CD14-positive monocyte (primary cell): Measurements from ENCODE around the gene TNIP1. TPM values are rescaled to one million over a fixed set of nuclear protein-coding genes. Genes with fewer than 3 reads are reported as not detected.

Experiments used
- DNase-seq, 3 donors: peaks; one replicate each; pipeline ENCODE4 v3.0.0-alpha.2; 2011 to 2022
- H2AFZ ChIP-seq: 2 replicates; pipeline ENCODE4 v1.6.0; 2012; ENCODE audit warnings: mild to moderate bottlenecking, low read depth, low read length, inconsistent platforms; ENCODE audit not compliant: insufficient read depth, poor library complexity, severe bottlenecking
- H3K27ac ChIP-seq, 2 donors: 1 replicate in 1 of 2; 2 replicates in 1 of 2; pipeline ENCODE4 v1.5.1; 2012 to 2013; ENCODE audit warnings: low read length in 2 of 2, control low read depth in 1 of 2, inconsistent platforms in 1 of 2, low read depth in 1 of 2, mild to moderate bottlenecking in 1 of 2
- H3K27me3 ChIP-seq, 2 donors: one replicate each; pipeline versions ENCODE4 v1.6.0 to v1.6.1; 2011 to 2013; ENCODE audit warnings: low read length in 2 of 2; ENCODE audit not compliant: control insufficient read depth in 2 of 2, insufficient read depth in 2 of 2
- H3K36me3 ChIP-seq, 2 donors: replicated peaks in 1 of 2; 1 replicate in 1 of 2; 2 replicates in 1 of 2; pipeline versions ENCODE4 v1.5.1 to v1.6.1; 2012 to 2013; ENCODE audit warnings: low read length in 2 of 2, control low read depth in 1 of 2, inconsistent platforms in 1 of 2, mild to moderate bottlenecking in 1 of 2; ENCODE audit not compliant: insufficient read depth in 2 of 2, control insufficient read depth in 1 of 2
- H3K4me1 ChIP-seq, 2 donors: 1 replicate in 1 of 2; 2 replicates in 1 of 2; pipeline versions ENCODE4 v1.5.1 to v1.6.1; 2012 to 2013; ENCODE audit warnings: low read length in 2 of 2, control low read depth in 1 of 2, inconsistent platforms in 1 of 2, mild to moderate bottlenecking in 1 of 2, moderate library complexity in 1 of 2; ENCODE audit not compliant: insufficient read depth in 2 of 2, control insufficient read depth in 1 of 2
- H3K4me2 ChIP-seq: replicated peaks from 2 replicates; pipeline ENCODE3; 2012; ENCODE audit warnings: low read length, moderate library complexity, mild to moderate bottlenecking; ENCODE audit not compliant: poor library complexity, severe bottlenecking; ENCODE audit errors: extremely low read depth
- H3K4me3 ChIP-seq, 3 experiments: fragments of 200-600 bp in 1 of 3; sonication (generic) in 1 of 3; replicated peaks in 1 of 3; 1 replicate in 2 of 3; 2 replicates in 1 of 3; pipeline ENCODE4 v1.5.1; 2011 to 2013; ENCODE audit warnings: low read length in 3 of 3, mild to moderate bottlenecking in 3 of 3, control low read depth in 2 of 3, low read depth in 2 of 3, inconsistent platforms in 1 of 3, moderate library complexity in 1 of 3
- H3K79me2 ChIP-seq: 2 replicates; pipeline ENCODE4 v1.6.0; 2012; ENCODE audit warnings: mild to moderate bottlenecking, control low read depth, inconsistent platforms, low read length, moderate library complexity; ENCODE audit not compliant: insufficient read depth
- H3K9ac ChIP-seq: 2 replicates; pipeline ENCODE4 v1.6.0; 2017; ENCODE audit warnings: low read length, mild to moderate bottlenecking; ENCODE audit not compliant: insufficient read depth, poor library complexity, severe bottlenecking
- H3K9me3 ChIP-seq, 2 donors: replicated peaks in 1 of 2; 1 replicate in 1 of 2; 2 replicates in 1 of 2; pipeline versions ENCODE4 v1.5.1 to v1.6.1; 2012 to 2013; ENCODE audit warnings: low read length in 2 of 2, control low read depth in 1 of 2; ENCODE audit not compliant: control insufficient read depth in 1 of 2, insufficient read depth in 1 of 2
- H4K20me1 ChIP-seq: 2 replicates; pipeline ENCODE4 v1.6.0; 2012; ENCODE audit warnings: mild to moderate bottlenecking, low read length, control low read depth, moderate library complexity; ENCODE audit not compliant: insufficient read depth
- H3K27ac Mint-ChIP-seq, 7 donors: one replicate each; pipeline ENCODE4 v1.8.0; 2020; ENCODE audit warnings: mild to moderate bottlenecking in 7 of 7, mixed read lengths in 7 of 7, moderate library complexity in 6 of 7, inconsistent platforms in 2 of 7
- H3K27me3 Mint-ChIP-seq, 3 donors: one replicate each; pipeline ENCODE4 v1.8.0; 2021 to 2022; ENCODE audit warnings: low read depth in 3 of 3, mild to moderate bottlenecking in 3 of 3, mixed read lengths in 3 of 3, moderate library complexity in 3 of 3, inconsistent platforms in 1 of 3
- H3K36me3 Mint-ChIP-seq, 2 donors: one replicate each; pipeline ENCODE4 v1.8.0; 2020; ENCODE audit warnings: mixed read lengths in 2 of 2, inconsistent platforms in 1 of 2, mild to moderate bottlenecking in 1 of 2
- H3K4me1 Mint-ChIP-seq: one replicate; pipeline ENCODE4 v1.8.0; 2020; ENCODE audit warnings: mild to moderate bottlenecking, mixed read lengths
- H3K4me3 Mint-ChIP-seq, 2 donors: one replicate each; pipeline ENCODE4 v1.8.0; 2020; ENCODE audit warnings: mild to moderate bottlenecking in 2 of 2, mixed read lengths in 2 of 2, moderate library complexity in 1 of 2
- H3K9me3 Mint-ChIP-seq, 7 donors: one replicate each; pipeline ENCODE4 v1.8.0; 2020 to 2022; ENCODE audit warnings: mixed read lengths in 7 of 7, mild to moderate bottlenecking in 6 of 7, moderate library complexity in 6 of 7, inconsistent platforms in 2 of 7
- WGBS: methylation state at CpG from one replicate; pipeline ENCODE4 v1.1.5; 2013; ENCODE audit warnings: missing lambda C conversion rate; ENCODE audit not compliant: insufficient coverage; 5-methylcytosine and 5-hydroxymethylcytosine counted together
- intact Hi-C, 2 donors: fragments of 100-400 bp; cut with micrococcal nuclease; formaldehyde crosslinking; loops; one replicate each; pipeline versions ENCODE4 v1.15.0 to v1.15.1; 2023
- polyA plus RNA-seq, 3 donors: library from polyadenylated mRNA; depleted of rRNA in 1 of 3; unstranded in 2 of 3; stranded (reverse) in 1 of 3; fragments of 300-500 nt in 2 of 3; fragments of >200 nt in 1 of 3; fragmentation: Illumina TruSeq in 2 of 3; gene quantifications; 1 replicate in 2 of 3; 2 replicates in 1 of 3; pipeline ENCODE4 v1.2.3, GENCODE V29; 2012 to 2021
- TF ChIP-seq, protein P1 (sequence below): fragments of 200-600 bp; IDR thresholded peaks from one replicate; pipeline ENCODE4 v1.8.0; 2022; ENCODE audit warnings: antibody characterized with exemption, mild to moderate bottlenecking

The TNIP1 gene
- polyA plus RNA-seq, 3 donors = 30.8 to 108 (median 46.4) TPM

DNA sequence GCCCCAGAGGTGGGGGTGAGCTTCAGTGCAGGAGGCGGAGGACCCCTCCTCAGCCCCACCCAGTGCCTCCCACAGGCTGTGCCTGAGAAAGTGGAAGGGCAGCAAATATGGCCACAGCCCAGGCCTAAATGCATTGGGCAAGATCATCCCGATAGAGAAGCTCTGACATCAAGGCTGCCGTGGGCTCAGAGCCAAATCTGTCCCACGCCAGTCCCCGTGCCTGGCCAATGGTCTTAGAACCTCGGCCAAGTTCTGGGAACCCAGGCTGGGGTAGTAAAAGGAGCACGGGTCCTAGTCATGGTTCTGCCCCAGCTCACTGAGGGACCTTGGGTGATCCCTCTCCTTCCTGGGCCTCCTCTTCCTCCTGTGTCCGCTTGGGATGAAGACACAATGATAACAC lies 27.7 kb upstream of the TNIP1 start:
- Mint-ChIP-seq H3K4me3 (no peak overlapping the region), H3K4me1 (no peaks in the 10 kb centered on the region), H3K36me3 (peaks cover 81 to 92% of the 10 kb centered on the region in 2 donors), H3K27me3 (no peaks in the 10 kb centered on the region), H3K9me3 (no peaks in the 10 kb centered on the region), H3K27ac (peak overlapping the region in 3 of 7 donors; percentile 29 to 62 (median 47))
- Histone ChIP-seq H4K20me1 (peaks cover 10% of the 10 kb centered on the region), H3K9ac (no peak overlapping the region), H3K79me2 (peaks cover 6% of the 10 kb centered on the region), H3K36me3 (peaks cover 78 to 99% of the 10 kb centered on the region in 2 donors), H2AFZ (no peak overlapping the region), H3K4me2 (no peak overlapping the region), H3K9me3 (no peaks in the 10 kb centered on the region), H3K4me3 (no peak overlapping the region), H3K4me1 (no peaks in the 10 kb centered on the region), H3K27me3 (no peaks in the 10 kb centered on the region), H3K27ac (peak overlapping the region in 1 of 2 donors; percentile 37)
- intact Hi-C loops = no loop called here
- no peak for DNase-seq
- TF ChIP-seq, protein P1, sequence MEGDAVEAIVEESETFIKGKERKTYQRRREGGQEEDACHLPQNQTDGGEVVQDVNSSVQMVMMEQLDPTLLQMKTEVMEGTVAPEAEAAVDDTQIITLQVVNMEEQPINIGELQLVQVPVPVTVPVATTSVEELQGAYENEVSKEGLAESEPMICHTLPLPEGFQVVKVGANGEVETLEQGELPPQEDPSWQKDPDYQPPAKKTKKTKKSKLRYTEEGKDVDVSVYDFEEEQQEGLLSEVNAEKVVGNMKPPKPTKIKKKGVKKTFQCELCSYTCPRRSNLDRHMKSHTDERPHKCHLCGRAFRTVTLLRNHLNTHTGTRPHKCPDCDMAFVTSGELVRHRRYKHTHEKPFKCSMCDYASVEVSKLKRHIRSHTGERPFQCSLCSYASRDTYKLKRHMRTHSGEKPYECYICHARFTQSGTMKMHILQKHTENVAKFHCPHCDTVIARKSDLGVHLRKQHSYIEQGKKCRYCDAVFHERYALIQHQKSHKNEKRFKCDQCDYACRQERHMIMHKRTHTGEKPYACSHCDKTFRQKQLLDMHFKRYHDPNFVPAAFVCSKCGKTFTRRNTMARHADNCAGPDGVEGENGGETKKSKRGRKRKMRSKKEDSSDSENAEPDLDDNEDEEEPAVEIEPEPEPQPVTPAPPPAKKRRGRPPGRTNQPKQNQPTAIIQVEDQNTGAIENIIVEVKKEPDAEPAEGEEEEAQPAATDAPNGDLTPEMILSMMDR = no peak
- 92% methylated on average over 7 of the region's 8 CpGs for WGBS

- H3K4me1 Mint-ChIP-seq = no peaks in the 10 kb centered on the region
- DNase-seq = no peak
- Histone ChIP-seq H3K4me1 (no peaks in the 10 kb centered on the region), H3K27ac (peak overlapping the region in 1 of 2 donors; percentile 37), H3K9ac (no peak overlapping the region), H3K36me3 (peaks cover 83 to 100% of the 10 kb centered on the region in 2 donors), H4K20me1 (peaks cover 10% of the 10 kb centered on the region), H3K9me3 (no peaks in the 10 kb centered on the region), H3K4me2 (no peak overlapping the region), H3K27me3 (no peaks in the 10 kb centered on the region), H3K79me2 (peaks cover 6% of the 10 kb centered on the region), H2AFZ (no peak overlapping the region), H3K4me3 (no peak overlapping the region)
- intact Hi-C loops = no loop called here
- H3K9me3 Mint-ChIP-seq = no peaks in the 10 kb centered on the region
- H3K27ac Mint-ChIP-seq = peak overlapping the region in 2 of 7 donors; percentile 29 to 66
- no peak overlapping the region for H3K4me3 Mint-ChIP-seq
- TF ChIP-seq, protein P1 = no peak
- peaks cover 82 to 92% of the 10 kb centered on the region in 2 donors for H3K36me3 Mint-ChIP-seq
- no peaks in the 10 kb centered on the region for H3K27me3 Mint-ChIP-seq
- WGBS = 96% methylated on average over 10 of the region's 11 CpGs
These were observed 27.1 kb upstream of the TNIP1 start for GRCh38 chr5:151107738-151108520.
